GM23248 (cell line): Measurements from ENCODE around the gene CMBL. TPM values are rescaled to one million over a fixed set of nuclear protein-coding genes. Genes with fewer than 3 reads are reported as not detected.
A peak's percentile ranks its signal among the peaks of the same experiment; 100 is the strongest.

Source experiments
- DNase-seq: peaks from one replicate; pipeline ENCODE4 v3.0.0-alpha.2; 2015
- H2AFZ ChIP-seq: fragments of 200-600 bp; sonication (generic); 2 replicates; pipeline ENCODE4 v1.6.1; 2016; ENCODE audit warnings: antibody characterized with exemption
- H3F3A ChIP-seq: fragments of 200-600 bp; sonication (generic); 2 replicates; pipeline ENCODE4 v1.6.1; 2016; ENCODE audit warnings: mild to moderate bottlenecking, antibody characterized with exemption, mixed run types; ENCODE audit not compliant: insufficient read depth
- H3K27ac ChIP-seq: fragments of 200-600 bp; sonication (generic); 2 replicates; pipeline ENCODE4 v1.5.1; 2016; ENCODE audit warnings: mild to moderate bottlenecking
- H3K27me3 ChIP-seq: fragments of 200-600 bp; sonication (generic); replicated peaks from 2 replicates; pipeline ENCODE4 v1.6.1; 2016; ENCODE audit warnings: mild to moderate bottlenecking; ENCODE audit not compliant: insufficient read depth
- H3K36me3 ChIP-seq: fragments of 200-600 bp; sonication (generic); 2 replicates; pipeline ENCODE4 v1.6.1; 2016; ENCODE audit warnings: low read depth, mild to moderate bottlenecking
- H3K4me1 ChIP-seq: fragments of 200-600 bp; sonication (generic); 2 replicates; pipeline ENCODE4 v1.6.1; 2016; ENCODE audit warnings: mild to moderate bottlenecking; ENCODE audit not compliant: insufficient read depth
- H3K4me2 ChIP-seq: fragments of 200-600 bp; sonication (generic); one replicate; pipeline ENCODE4 v1.6.1; 2016; ENCODE audit warnings: mild to moderate bottlenecking; ENCODE audit not compliant: unreplicated experiment
- H3K4me3 ChIP-seq: fragments of 200-600 bp; sonication (generic); 2 replicates; pipeline ENCODE4 v1.5.1; 2016; ENCODE audit warnings: mild to moderate bottlenecking
- H3K79me2 ChIP-seq: fragments of 200-600 bp; sonication (generic); 2 replicates; pipeline ENCODE4 v1.6.1; 2016; ENCODE audit warnings: mild to moderate bottlenecking; ENCODE audit not compliant: insufficient read depth
- H3K9ac ChIP-seq: fragments of 200-600 bp; sonication (generic); 2 replicates; pipeline ENCODE4 v1.6.1; 2016; ENCODE audit warnings: mild to moderate bottlenecking
- H3K9me2 ChIP-seq: fragments of 200-600 bp; sonication (generic); 2 replicates; pipeline ENCODE4 v1.6.1; 2016; ENCODE audit warnings: mixed run types, mild to moderate bottlenecking, moderate library complexity; ENCODE audit not compliant: insufficient read depth
- H3K9me3 ChIP-seq: fragments of 200-600 bp; sonication (generic); one replicate; pipeline ENCODE4 v1.6.1; 2017; ENCODE audit warnings: low read depth
- H4K20me1 ChIP-seq: fragments of 200-600 bp; sonication (generic); 2 replicates; pipeline ENCODE4 v1.6.0; 2016; ENCODE audit not compliant: insufficient read depth
- EZH2 ChIP-seq: fragments of 200-600 bp; sonication (generic); IDR thresholded peaks from 2 replicates; pipeline ENCODE4 v1.6.1; 2018; ENCODE audit warnings: antibody characterized with exemption, mild to moderate bottlenecking; ENCODE audit not compliant: insufficient read depth, poor library complexity, severe bottlenecking
- EZH2phosphoT487 ChIP-seq: fragments of 200-600 bp; sonication (generic); IDR thresholded peaks from 2 replicates; pipeline ENCODE4 v1.6.1; 2018; ENCODE audit warnings: antibody characterized with exemption, moderate library complexity, mild to moderate bottlenecking, low read depth; ENCODE audit not compliant: insufficient read depth
- WGBS, 2 experiments: methylation state at CpG; one replicate each; pipeline ENCODE4 v1.1.6; 2015 to 2017; ENCODE audit warnings: low lambda C conversion rate in 2 of 2, low coverage in 1 of 2; ENCODE audit errors: missing lambda C conversion rate in 2 of 2; 5-methylcytosine and 5-hydroxymethylcytosine counted together
- in situ Hi-C: fragments of 300-500 bp; cut with MboI; formaldehyde crosslinking; loops from 2 replicates; pipeline ENCODE4 v1.15.0; 2020
- polyA plus RNA-seq: library from polyadenylated mRNA; unstranded; fragments of >200 nt; fragmentation: Nextera tagmentation; extraction: Ambion mirVana; gene quantifications from 2 replicates; pipeline ENCODE4 v1.2.1, GENCODE V29; 2016
- total RNA-seq: library from RNA; depleted of rRNA; stranded (reverse); fragments of >200 nt; shearing (Covaris generic); gene quantifications from 2 replicates; pipeline ENCODE4 v1.2.3, GENCODE V29; 2014

The CMBL gene
- total and polyA plus RNA-seq, 2 experiments from 2014 or later, result 4.0 to 14.6 TPM

DNA sequence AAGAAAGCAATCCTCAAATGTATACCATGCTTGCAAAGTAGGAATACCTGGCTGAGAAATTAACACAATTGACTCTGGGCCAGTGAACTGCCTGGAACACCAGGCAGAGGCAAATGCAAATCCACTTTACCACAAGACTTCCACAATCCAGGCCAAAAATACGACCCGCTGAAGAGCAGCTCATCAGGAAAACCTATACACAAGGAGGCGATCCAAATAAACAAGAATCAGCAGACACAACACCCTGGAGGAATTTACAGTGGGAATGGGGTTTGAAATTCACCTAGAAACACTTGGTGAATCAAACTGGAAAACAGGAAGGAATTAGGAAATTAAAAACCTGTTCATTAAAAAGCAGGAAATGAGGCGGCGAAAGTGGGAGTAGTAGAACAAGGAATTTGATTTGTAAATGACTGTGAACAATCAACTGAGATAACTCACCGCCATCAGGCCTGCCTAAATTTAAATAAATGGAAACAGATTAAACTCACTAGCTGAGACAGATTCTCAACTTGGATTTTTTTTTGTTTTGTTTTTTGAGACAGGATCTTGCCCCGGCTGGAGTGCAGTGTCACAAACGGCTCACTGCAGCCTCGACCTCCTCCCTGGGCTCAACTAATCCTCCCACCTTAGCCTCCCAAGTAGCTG, 15.9 kb downstream of the CMBL start:
- Histone ChIP-seq H3K79me2 (no peaks in the 10 kb centered on the region), H2AFZ (no peak overlapping the region), H3K27ac (no peak overlapping the region), H3K9me2 (no peaks in the 10 kb centered on the region), H3K9ac (no peak overlapping the region), H3K36me3 (no peaks in the 10 kb centered on the region), H3K4me1 (no peaks in the 10 kb centered on the region; the same call in 1 of the 2 replicates), H3K4me2 (no peak overlapping the region), H3K9me3 (no peaks in the 10 kb centered on the region), H3K4me3 (no peak overlapping the region), H4K20me1 (no peaks in the 10 kb centered on the region), H3K27me3 (no peaks in the 10 kb centered on the region), H3F3A (peaks cover 8% of the 10 kb centered on the region; the same call in 1 of the 2 replicates)
- TF ChIP-seq EZH2phosphoT487 (no peak), EZH2 (no peak)
- DNase-seq, result no peak
- WGBS, 2 experiments, result 86 to 89% methylated on average over 9 of the region's 9 CpGs
- in situ Hi-C loops, result no loop called here

DNA sequence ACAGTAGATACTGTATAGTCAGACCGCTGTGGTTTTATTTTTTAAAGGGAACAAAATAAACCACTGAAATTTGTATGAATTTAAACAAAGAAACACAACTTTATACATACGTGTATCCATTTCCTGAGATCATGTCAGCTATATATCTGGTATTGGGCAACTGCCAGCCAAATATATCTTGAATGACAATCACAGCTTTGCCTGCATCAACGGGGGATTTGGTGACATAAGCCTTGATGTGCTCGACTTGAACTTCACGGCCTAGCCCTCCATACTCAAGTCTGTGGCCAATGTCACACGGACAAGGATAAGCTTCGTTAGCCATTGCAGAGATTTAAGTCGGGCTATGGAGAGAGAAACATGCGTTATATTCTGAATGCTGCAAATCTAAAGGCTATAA, 17.3 kb downstream of the CMBL start:
- H3K27ac ChIP-seq, result no peak overlapping the region

DNA sequence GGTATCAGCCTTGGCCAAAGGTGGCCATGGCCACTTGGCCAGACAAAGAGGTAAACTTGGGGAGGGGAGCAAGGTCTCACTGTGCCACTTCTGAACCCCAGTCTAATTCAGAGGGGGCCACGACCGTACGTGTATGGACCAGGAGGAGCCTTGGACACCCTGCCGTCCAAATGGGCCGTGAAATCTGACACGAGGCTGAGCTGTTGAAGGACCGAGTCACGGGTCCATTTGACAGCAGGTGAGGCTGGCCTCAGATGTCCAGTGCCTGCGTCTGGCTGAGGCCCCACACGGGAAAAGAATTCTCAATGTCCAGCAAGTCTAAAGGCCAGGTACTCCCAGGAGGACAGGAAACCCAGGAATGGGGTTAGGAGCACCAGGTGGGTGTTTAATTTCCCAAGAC, 17.7 kb downstream of the CMBL start:
- peaks cover 3% of the 10 kb centered on the region; the same call in 1 of the 2 replicates for H3K4me1 ChIP-seq
- no peaks in the 10 kb centered on the region for H3K9me2 ChIP-seq
- H3K9me3 ChIP-seq, result no peaks in the 10 kb centered on the region
- no peak for DNase-seq
- no peaks in the 10 kb centered on the region for H3K36me3 ChIP-seq
- no peak overlapping the region for H3K4me3 ChIP-seq
- no peaks in the 10 kb centered on the region for H4K20me1 ChIP-seq
- H3K4me2 ChIP-seq, result no peak overlapping the region
- no peak overlapping the region for H3K9ac ChIP-seq
- in situ Hi-C loops, result loop anchor here (10.0 kb wide), 1 partner anchor 115 kb away; no protein-coding TSS in a partner anchor
- 95 to 99% methylated on average over 10 of the region's 10 CpGs for WGBS, 2 experiments
- H3K79me2 ChIP-seq, result no peaks in the 10 kb centered on the region
- no peak overlapping the region for H2AFZ ChIP-seq
- TF ChIP-seq EZH2 (no peak), EZH2phosphoT487 (no peak)
- no peak overlapping the region for H3K27ac ChIP-seq
- no peaks in the 10 kb centered on the region for H3K27me3 ChIP-seq
- H3F3A ChIP-seq, result peaks cover 13% of the 10 kb centered on the region

More for the DNA sequence above, 17.3 kb downstream of the CMBL start:
- H3K4me3 ChIP-seq, result no peak overlapping the region
- H2AFZ ChIP-seq, result no peak overlapping the region
- TF ChIP-seq EZH2phosphoT487 (no peak), EZH2 (no peak)
- no peaks in the 10 kb centered on the region for H3K36me3 ChIP-seq
- peaks cover under 1% of the 10 kb centered on the region; the same call in 1 of the 2 replicates for H3K4me1 ChIP-seq
- in situ Hi-C loops, result no loop called here
- 95 to 97% methylated on average over 9 of the region's 9 CpGs for WGBS, 2 experiments
- H3K79me2 ChIP-seq, result no peaks in the 10 kb centered on the region
- H3K9ac ChIP-seq, result no peak overlapping the region
- H4K20me1 ChIP-seq, result no peaks in the 10 kb centered on the region
- no peak overlapping the region for H3K4me2 ChIP-seq
- no peak for DNase-seq
- H3K9me3 ChIP-seq, result no peaks in the 10 kb centered on the region
- no peaks in the 10 kb centered on the region for H3K9me2 ChIP-seq
- H3K27me3 ChIP-seq, result no peaks in the 10 kb centered on the region
- peaks cover 13% of the 10 kb centered on the region for H3F3A ChIP-seq

DNA sequence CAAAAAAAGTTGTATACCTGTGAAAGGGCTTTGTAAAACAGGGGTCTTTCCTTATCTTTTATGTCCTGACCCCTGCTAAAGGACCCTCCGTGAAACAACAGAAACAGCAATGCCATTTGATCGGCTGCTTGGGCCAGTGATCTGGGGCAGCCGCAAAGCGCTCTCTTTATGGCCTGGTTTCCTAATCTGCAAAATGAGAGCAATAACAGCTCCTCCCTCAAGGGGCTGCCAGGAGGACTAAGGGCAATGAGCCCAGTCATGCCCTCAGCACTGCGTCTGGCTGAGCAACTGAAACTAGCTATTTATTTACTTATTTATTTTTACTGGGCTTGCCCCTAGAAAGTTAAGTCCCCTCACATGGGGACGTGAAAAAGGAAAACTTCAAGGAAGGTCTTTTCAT, 18.3 kb downstream of the CMBL start:
- H3K9ac ChIP-seq, result no peak overlapping the region
- H2AFZ ChIP-seq, result no peak overlapping the region
- H3K4me1 ChIP-seq, result peaks cover 3% of the 10 kb centered on the region; the same call in 1 of the 2 replicates
- in situ Hi-C loops, result loop anchor here (10.0 kb wide), 1 partner anchor 115 kb away; no protein-coding TSS in a partner anchor
- no peaks in the 10 kb centered on the region for H3K27me3 ChIP-seq
- H4K20me1 ChIP-seq, result no peaks in the 10 kb centered on the region
- H3K4me2 ChIP-seq, result no peak overlapping the region
- H3F3A ChIP-seq, result peaks cover 8% of the 10 kb centered on the region
- no peaks in the 10 kb centered on the region for H3K9me3 ChIP-seq
- no peak overlapping the region for H3K4me3 ChIP-seq
- H3K27ac ChIP-seq, result no peak overlapping the region
- H3K36me3 ChIP-seq, result no peaks in the 10 kb centered on the region
- 51 to 53% methylated on average over 6 of the region's 6 CpGs for WGBS, 2 experiments
- peak; percentile 66 for DNase-seq
- H3K79me2 ChIP-seq, result no peaks in the 10 kb centered on the region
- H3K9me2 ChIP-seq, result no peaks in the 10 kb centered on the region
- no peak for TF ChIP-seq EZH2phosphoT487
- TF ChIP-seq EZH2, result no peak
